ENCODE measurements around the gene CCSER2.
A peak's percentile ranks its signal among the peaks of the same experiment; 100 is the strongest.

Gene CCSER2

GRCh38 chr10:84473136-84473535 lies 144.7 kb downstream of the CCSER2 start:
- DNase-seq (ENCODE audit: low read depth), result no peak
- TF ChIP-seq CTCF (IDR thresholded peaks at IDR 0.05; ENCODE audit: control insufficient read depth, insufficient read depth, low read depth, low read length, missing control alignments), result no peak
- H3K4me3 ChIP-seq (ENCODE audit: control insufficient read depth, low read depth, low read length), result no peak overlapping the region

GRCh38 chr10:84477398-84478128 lies 149.2 kb downstream of the CCSER2 start:
- DNase-seq (ENCODE audit: low read depth), result no peak
- no peak overlapping the region for H3K4me3 ChIP-seq (ENCODE audit: control insufficient read depth, low read depth, low read length)
- TF ChIP-seq CTCF (IDR thresholded peaks at IDR 0.05; ENCODE audit: control insufficient read depth, insufficient read depth, low read depth, low read length, missing control alignments), result no peak

- no peak for DNase-seq (ENCODE audit: low read depth)
- H3K4me3 ChIP-seq (ENCODE audit: control insufficient read depth, low read depth, low read length), result no peak overlapping the region
- no peak for TF ChIP-seq CTCF (IDR thresholded peaks at IDR 0.05; ENCODE audit: control insufficient read depth, insufficient read depth, low read depth, low read length, missing control alignments)
These were observed 149.8 kb downstream of the CCSER2 start for GRCh38 chr10:84478151-84478550.

GRCh38 chr10:84478679-84479078 lies 150.3 kb downstream of the CCSER2 start:
- TF ChIP-seq CTCF (IDR thresholded peaks at IDR 0.05; ENCODE audit: control insufficient read depth, insufficient read depth, low read depth, low read length, missing control alignments), result no peak
- H3K4me3 ChIP-seq (ENCODE audit: control insufficient read depth, low read depth, low read length), result no peak overlapping the region
- no peak for DNase-seq (ENCODE audit: low read depth)

GRCh38 chr10:84484541-84484940 lies 156.2 kb downstream of the CCSER2 start:
- no peak for TF ChIP-seq CTCF (IDR thresholded peaks at IDR 0.05; ENCODE audit: control insufficient read depth, insufficient read depth, low read depth, low read length, missing control alignments)
- DNase-seq (ENCODE audit: low read depth), result no peak
- no peak overlapping the region for H3K4me3 ChIP-seq (ENCODE audit: control insufficient read depth, low read depth, low read length)

GRCh38 chr10:84493361-84493760 lies 165.0 kb downstream of the CCSER2 start:
- DNase-seq (ENCODE audit: low read depth), result peak; percentile 4
- no peak for TF ChIP-seq CTCF (IDR thresholded peaks at IDR 0.05; ENCODE audit: control insufficient read depth, insufficient read depth, low read depth, low read length, missing control alignments)

More at GRCh38 chr10:84493361-84493760, 165.0 kb downstream of the CCSER2 start:
- no peak overlapping the region for H3K4me3 ChIP-seq (ENCODE audit: control insufficient read depth, low read depth, low read length)
